GM13977 (cell line): Measurements from ENCODE around the gene LRRC23.
"Not testable (repeated sequence)": the region's sequence is repeated elsewhere in the genome, so short reads cannot be mapped to it uniquely, and the experiment has no call there.

Experiments
- DNase-seq: peaks from one replicate; pipeline ENCODE4 v3.0.0; 2012; ENCODE audit warnings: low spot score
- CTCF ChIP-seq: IDR thresholded peaks from 2 replicates; pipeline ENCODE4 v1.5.1; 2012; ENCODE audit warnings: mild to moderate bottlenecking, control low read depth; ENCODE audit not compliant: insufficient read depth; ENCODE audit errors: extremely low read depth, missing control alignments
- in situ Hi-C: fragments of 300-500 bp; cut with MboI; formaldehyde crosslinking; loops from one replicate; pipeline ENCODE4 v1.12.0; 2022; ENCODE audit warnings: low sequenced_read_pairs, low pct_unique_long_range_greater_than_20kb, mixed read lengths, inconsistent platforms; ENCODE audit not compliant: unreplicated experiment

The LRRC23 gene

GRCh38 chr12:6873094-6874014 is 31.3 kb upstream of the LRRC23 start, which contains the start of gene SPSB2:
SPSB2 (minus strand) TSS chr12:6873303; CDS start chr12:6872901, 402 bp downstream.
- in situ Hi-C loops: no loop called here
- TF ChIP-seq CTCF: no peak
- peak; percentile 98 for DNase-seq

GRCh38 chr12:6874015-6874368 is 30.6 kb upstream of the LRRC23 start:
- in situ Hi-C loops, DNase-seq: not testable (repeated sequence)

GRCh38 chr12:6879824-6880223 is 24.8 kb upstream of the LRRC23 start:
- DNase-seq, in situ Hi-C loops: not testable (repeated sequence)

- no peak for TF ChIP-seq CTCF
- in situ Hi-C loops: no loop called here
Measured at GRCh38 chr12:6883252-6883651, 21.4 kb upstream of the LRRC23 start.

GRCh38 chr12:6883683-6884082 is 20.9 kb upstream of the LRRC23 start:
- TF ChIP-seq CTCF: no peak
- in situ Hi-C loops: no loop called here
- no peak for DNase-seq

More at GRCh38 chr12:6883252-6883651, 21.4 kb upstream of the LRRC23 start:
- no peak for DNase-seq

- in situ Hi-C loops: no loop called here
- no peak for TF ChIP-seq CTCF
- DNase-seq: no peak
Measured at GRCh38 chr12:6884539-6884938, 20.1 kb upstream of the LRRC23 start.

GRCh38 chr12:6886206-6886999 is 18.2 kb upstream of the LRRC23 start:
- DNase-seq, in situ Hi-C loops: not testable (repeated sequence)

- in situ Hi-C loops: no loop called here
- no peak for TF ChIP-seq CTCF
- DNase-seq: no peak
Measured at GRCh38 chr12:6887460-6887859, 17.2 kb upstream of the LRRC23 start.
